VCaP (cell line): ENCODE data around the gene RHBG.
A peak's percentile ranks its signal among the peaks of the same experiment; 100 is the strongest.

Experiments used
- H3K27ac ChIP-seq: fragments of 450-650 bp; 2 replicates; pipeline ENCODE4 v1.5.1; 2017
- TF ChIP-seq, protein P1 (sequence below): fragments of 450-650 bp; conservative IDR thresholded peaks from 2 replicates; pipeline ENCODE4 v1.5.1; 2017; ENCODE audit warnings: mild to moderate bottlenecking, moderate library complexity

RHBG gene

GRCh38 chr1:156373546-156373945 lies 4.5 kb downstream of the RHBG start:
- H3K27ac ChIP-seq, result no peak overlapping the region
- TF ChIP-seq, protein P1, sequence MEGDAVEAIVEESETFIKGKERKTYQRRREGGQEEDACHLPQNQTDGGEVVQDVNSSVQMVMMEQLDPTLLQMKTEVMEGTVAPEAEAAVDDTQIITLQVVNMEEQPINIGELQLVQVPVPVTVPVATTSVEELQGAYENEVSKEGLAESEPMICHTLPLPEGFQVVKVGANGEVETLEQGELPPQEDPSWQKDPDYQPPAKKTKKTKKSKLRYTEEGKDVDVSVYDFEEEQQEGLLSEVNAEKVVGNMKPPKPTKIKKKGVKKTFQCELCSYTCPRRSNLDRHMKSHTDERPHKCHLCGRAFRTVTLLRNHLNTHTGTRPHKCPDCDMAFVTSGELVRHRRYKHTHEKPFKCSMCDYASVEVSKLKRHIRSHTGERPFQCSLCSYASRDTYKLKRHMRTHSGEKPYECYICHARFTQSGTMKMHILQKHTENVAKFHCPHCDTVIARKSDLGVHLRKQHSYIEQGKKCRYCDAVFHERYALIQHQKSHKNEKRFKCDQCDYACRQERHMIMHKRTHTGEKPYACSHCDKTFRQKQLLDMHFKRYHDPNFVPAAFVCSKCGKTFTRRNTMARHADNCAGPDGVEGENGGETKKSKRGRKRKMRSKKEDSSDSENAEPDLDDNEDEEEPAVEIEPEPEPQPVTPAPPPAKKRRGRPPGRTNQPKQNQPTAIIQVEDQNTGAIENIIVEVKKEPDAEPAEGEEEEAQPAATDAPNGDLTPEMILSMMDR, result no peak

DNA sequence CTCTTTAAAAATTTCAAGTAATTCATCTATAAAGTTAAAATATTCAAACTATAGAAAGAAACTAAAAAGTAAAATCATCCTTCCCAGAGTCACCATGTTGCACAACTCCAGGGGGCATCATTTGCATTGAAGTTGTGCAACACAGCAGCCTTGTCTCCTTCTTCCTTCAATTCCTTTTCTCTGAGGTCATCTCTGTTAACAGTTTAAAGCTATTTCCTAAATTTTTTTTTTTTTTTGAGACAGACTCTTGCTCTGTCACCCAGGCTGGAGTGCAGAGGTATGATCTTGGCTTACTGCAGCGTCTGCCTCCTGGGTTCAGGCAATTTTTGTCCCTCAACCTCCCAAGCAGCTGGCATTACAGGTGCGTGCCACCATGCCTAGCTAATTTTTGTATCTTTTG lies 7.1 kb downstream of the RHBG start:
- no peak overlapping the region for H3K27ac ChIP-seq
- TF ChIP-seq, protein P1, result no peak

GRCh38 chr1:156376958-156377919 lies 8.2 kb downstream of the RHBG start:
- TF ChIP-seq, protein P1, result no peak
- no peak overlapping the region for H3K27ac ChIP-seq

- TF ChIP-seq, protein P1, result no peak
- H3K27ac ChIP-seq, result no peak overlapping the region
These were observed 9.5 kb downstream of the RHBG start for GRCh38 chr1:156378557-156378956.

- no peak overlapping the region for H3K27ac ChIP-seq
- TF ChIP-seq, protein P1, result no peak
These were observed 10.6 kb downstream of the RHBG start for GRCh38 chr1:156379420-156380165.

- TF ChIP-seq, protein P1, result no peak
- no peak overlapping the region for H3K27ac ChIP-seq
These were observed 13.6 kb downstream of the RHBG start for GRCh38 chr1:156382561-156382960.

GRCh38 chr1:156383023-156383422 lies 14.0 kb downstream of the RHBG start:
- H3K27ac ChIP-seq, result no peak overlapping the region
- TF ChIP-seq, protein P1, result peak; percentile 89
